ENCODE measurements around the gene KPNA5. TPM values are rescaled to one million over a fixed set of nuclear protein-coding genes. Genes with fewer than 3 reads are reported as not detected.
"Not testable (repeated sequence)": the region's sequence is repeated elsewhere in the genome, so short reads cannot be mapped to it uniquely, and the experiment has no call there.

KPNA5 gene
- polyA plus RNA-seq, 1 donor from 2014 or later = 48.5 TPM

DNA sequence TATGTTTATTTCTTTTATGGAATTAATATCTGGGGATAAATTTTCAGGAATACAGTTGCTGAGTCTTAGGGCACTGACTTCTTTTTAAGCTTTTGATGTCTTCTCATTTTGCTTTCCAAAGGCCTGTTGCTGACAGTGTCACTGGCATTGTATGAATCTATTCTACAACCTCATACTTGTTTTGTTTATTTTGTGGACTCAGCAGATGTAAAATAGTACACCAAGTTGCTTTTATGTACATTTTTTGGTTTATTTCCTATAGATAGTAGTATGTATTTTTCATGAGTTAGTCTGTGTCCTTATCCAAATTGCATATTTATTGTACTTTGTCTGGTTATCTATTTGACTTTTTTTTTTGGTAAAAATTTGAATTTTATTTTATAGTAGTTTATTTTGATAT lies 49.5 kb downstream of the KPNA5 start:
- Histone ChIP-seq H3K9me2 (ENCODE audit: insufficient read depth, low read length) (no peaks in the 10 kb centered on the region), H3K27ac (ENCODE audit: low read length) (no peak overlapping the region), H3K4me2 (ENCODE audit: low read length) (no peak overlapping the region), H3K27me3 (ENCODE audit: insufficient read depth, low read depth, low read length) (no peaks in the 10 kb centered on the region), H3K36me3 (ENCODE audit: insufficient read depth, low read length) (peaks cover 5% of the 10 kb centered on the region), H3K79me2 (replicated peaks; ENCODE audit: insufficient read depth, low read length) (no peaks in the 10 kb centered on the region), H3K9ac (ENCODE audit: low read length) (no peak overlapping the region), H3F3A (ENCODE audit: insufficient read depth, low read length, poor library complexity, severe bottlenecking) (no peaks in the 10 kb centered on the region), H3K4me3 (ENCODE audit: low read length) (no peak overlapping the region), H2AFZ (ENCODE audit: low read depth, low read length) (no peak overlapping the region), H4K20me1 (ENCODE audit: insufficient read depth) (no peaks in the 10 kb centered on the region), H3K9me3 (ENCODE audit: low read length) (no peaks in the 10 kb centered on the region)
- TF ChIP-seq MXI1 (conservative IDR thresholded peaks at IDR 0.05; ENCODE audit: poor library complexity, severe bottlenecking) (no peak), TAF1 (IDR thresholded peaks at IDR 0.05; ENCODE audit: low read depth) (no peak), EZH2 (IDR thresholded peaks at IDR 0.05; ENCODE audit: borderline replicate concordance, insufficient read depth, low read length, poor library complexity, severe bottlenecking) (no peak)

DNA sequence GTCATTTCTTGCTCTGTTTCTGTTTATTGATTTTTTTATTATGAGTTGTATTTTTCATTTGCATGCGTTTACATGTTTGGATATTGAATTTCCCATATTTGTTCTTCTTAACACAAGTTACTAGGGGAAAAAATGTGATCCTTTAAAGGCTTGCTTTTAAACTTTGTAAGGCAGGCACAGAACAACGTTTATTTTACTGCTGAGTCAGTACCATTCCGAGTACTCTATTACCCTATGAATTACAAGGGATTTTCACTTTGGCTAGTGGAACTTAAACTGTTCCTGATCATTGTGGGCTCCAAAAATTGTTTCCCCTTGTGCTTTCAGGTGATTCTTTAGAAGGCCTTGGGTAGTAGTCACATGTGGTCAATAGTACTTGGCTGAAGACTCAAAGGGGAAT lies 56.0 kb downstream of the KPNA5 start:
- Histone ChIP-seq H3K9me2 (ENCODE audit: insufficient read depth, low read length) (no peaks in the 10 kb centered on the region), H4K20me1 (ENCODE audit: insufficient read depth) (no peaks in the 10 kb centered on the region), H3K79me2 (replicated peaks; ENCODE audit: insufficient read depth, low read length) (no peaks in the 10 kb centered on the region), H2AFZ (ENCODE audit: low read depth, low read length) (no peak overlapping the region), H3K9ac (ENCODE audit: low read length) (no peak overlapping the region), H3K27ac (ENCODE audit: low read length) (no peak overlapping the region), H3K9me3 (ENCODE audit: low read length) (no peaks in the 10 kb centered on the region), H3K4me2 (ENCODE audit: low read length) (no peak overlapping the region), H3K27me3 (ENCODE audit: insufficient read depth, low read depth, low read length) (no peaks in the 10 kb centered on the region), H3K36me3 (ENCODE audit: insufficient read depth, low read length) (peaks cover 5% of the 10 kb centered on the region), H3F3A (ENCODE audit: insufficient read depth, low read length, poor library complexity, severe bottlenecking) (no peaks in the 10 kb centered on the region), H3K4me3 (ENCODE audit: low read length) (no peak overlapping the region)
- TF ChIP-seq POLR2AphosphoS5 (IDR thresholded peaks at IDR 0.05) (no peak), RAD21 (conservative IDR thresholded peaks at IDR 0.05) (no peak), EP300 (conservative IDR thresholded peaks at IDR 0.05; ENCODE audit: poor library complexity, severe bottlenecking) (no peak), TAF1 (IDR thresholded peaks at IDR 0.05; ENCODE audit: low read depth) (no peak), SMC3 (conservative IDR thresholded peaks at IDR 0.05; ENCODE audit: poor library complexity) (no peak)
- TF ChIP-seq, protein P1, sequence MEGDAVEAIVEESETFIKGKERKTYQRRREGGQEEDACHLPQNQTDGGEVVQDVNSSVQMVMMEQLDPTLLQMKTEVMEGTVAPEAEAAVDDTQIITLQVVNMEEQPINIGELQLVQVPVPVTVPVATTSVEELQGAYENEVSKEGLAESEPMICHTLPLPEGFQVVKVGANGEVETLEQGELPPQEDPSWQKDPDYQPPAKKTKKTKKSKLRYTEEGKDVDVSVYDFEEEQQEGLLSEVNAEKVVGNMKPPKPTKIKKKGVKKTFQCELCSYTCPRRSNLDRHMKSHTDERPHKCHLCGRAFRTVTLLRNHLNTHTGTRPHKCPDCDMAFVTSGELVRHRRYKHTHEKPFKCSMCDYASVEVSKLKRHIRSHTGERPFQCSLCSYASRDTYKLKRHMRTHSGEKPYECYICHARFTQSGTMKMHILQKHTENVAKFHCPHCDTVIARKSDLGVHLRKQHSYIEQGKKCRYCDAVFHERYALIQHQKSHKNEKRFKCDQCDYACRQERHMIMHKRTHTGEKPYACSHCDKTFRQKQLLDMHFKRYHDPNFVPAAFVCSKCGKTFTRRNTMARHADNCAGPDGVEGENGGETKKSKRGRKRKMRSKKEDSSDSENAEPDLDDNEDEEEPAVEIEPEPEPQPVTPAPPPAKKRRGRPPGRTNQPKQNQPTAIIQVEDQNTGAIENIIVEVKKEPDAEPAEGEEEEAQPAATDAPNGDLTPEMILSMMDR (IDR thresholded peaks at IDR 0.05; ENCODE audit: poor library complexity, severe bottlenecking) = no peak

DNA sequence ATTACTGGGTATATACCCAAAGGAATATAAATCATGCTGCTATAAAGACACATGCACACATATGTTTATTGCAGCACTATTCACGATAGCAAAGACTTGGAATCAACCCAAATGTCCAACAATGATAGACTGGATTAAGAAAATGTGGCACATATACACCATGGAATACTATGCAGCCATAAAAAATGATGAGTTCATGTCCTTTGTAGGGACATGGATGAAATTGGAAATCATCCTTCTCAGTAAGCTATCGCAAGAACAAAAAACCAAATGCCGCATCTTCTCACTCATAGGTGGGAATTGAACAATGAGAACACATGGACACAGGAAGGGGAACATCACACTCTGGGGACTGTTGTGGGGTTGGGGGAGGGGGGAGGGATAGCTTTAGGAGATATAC lies 59.5 kb downstream of the KPNA5 start:
- H3K9me3 ChIP-seq (ENCODE audit: low read length); H2AFZ ChIP-seq (ENCODE audit: low read depth, low read length); H4K20me1 ChIP-seq (ENCODE audit: insufficient read depth); H3K36me3 ChIP-seq (ENCODE audit: insufficient read depth, low read length); H3K27me3 ChIP-seq (ENCODE audit: insufficient read depth, low read depth, low read length); H3F3A ChIP-seq (ENCODE audit: insufficient read depth, low read length, poor library complexity, severe bottlenecking); H3K27ac ChIP-seq (ENCODE audit: low read length); H3K4me3 ChIP-seq (ENCODE audit: low read length); H3K79me2 ChIP-seq (replicated peaks; ENCODE audit: insufficient read depth, low read length); H3K9ac ChIP-seq (ENCODE audit: low read length); H3K9me2 ChIP-seq (ENCODE audit: insufficient read depth, low read length); H3K4me2 ChIP-seq (ENCODE audit: low read length): not testable (repeated sequence)

DNA sequence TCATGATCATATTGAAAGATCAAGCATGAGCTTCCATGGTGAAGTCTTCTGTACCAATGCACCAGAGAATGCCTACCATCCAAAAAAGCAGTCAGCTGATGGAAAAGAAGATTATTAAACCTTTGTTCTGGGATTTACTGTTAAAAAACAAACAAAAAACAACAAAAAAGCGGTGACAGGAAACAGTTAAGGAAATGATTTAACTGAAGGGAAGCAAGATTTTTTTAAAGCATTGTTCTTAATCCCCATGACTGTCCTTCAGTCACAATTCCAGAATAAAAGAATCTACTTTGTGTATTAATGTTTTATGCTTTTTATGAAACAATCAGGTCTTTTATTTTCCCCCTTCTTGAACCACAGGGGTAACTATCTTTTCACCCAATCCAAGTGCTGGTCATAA lies 60.6 kb downstream of the KPNA5 start:
- no peak overlapping the region for H3K4me3 ChIP-seq (ENCODE audit: low read length)
- no peaks in the 10 kb centered on the region for H3K9me2 ChIP-seq (ENCODE audit: insufficient read depth, low read length)
- H3K9me3 ChIP-seq (ENCODE audit: low read length) = no peaks in the 10 kb centered on the region
- H3K27ac ChIP-seq (ENCODE audit: low read length) = no peak overlapping the region
- H3F3A ChIP-seq (ENCODE audit: insufficient read depth, low read length, poor library complexity, severe bottlenecking) = no peaks in the 10 kb centered on the region
- peaks cover 5% of the 10 kb centered on the region for H3K36me3 ChIP-seq (ENCODE audit: insufficient read depth, low read length)
- H3K9ac ChIP-seq (ENCODE audit: low read length) = no peak overlapping the region
- H3K79me2 ChIP-seq (replicated peaks; ENCODE audit: insufficient read depth, low read length) = no peaks in the 10 kb centered on the region
- TF ChIP-seq EZH2 (IDR thresholded peaks at IDR 0.05; ENCODE audit: borderline replicate concordance, insufficient read depth, low read length, poor library complexity, severe bottlenecking) = no peak
- TF ChIP-seq, protein P1 (IDR thresholded peaks at IDR 0.05; ENCODE audit: poor library complexity, severe bottlenecking) = no peak
- no peak for TF ChIP-seq EP300 (conservative IDR thresholded peaks at IDR 0.05; ENCODE audit: poor library complexity, severe bottlenecking)
- TF ChIP-seq SMC3 (conservative IDR thresholded peaks at IDR 0.05; ENCODE audit: poor library complexity) = no peak
- TF ChIP-seq TAF1 (IDR thresholded peaks at IDR 0.05; ENCODE audit: low read depth) = no peak
- no peak for TF ChIP-seq RAD21 (conservative IDR thresholded peaks at IDR 0.05)
- TF ChIP-seq MXI1 (conservative IDR thresholded peaks at IDR 0.05; ENCODE audit: poor library complexity, severe bottlenecking) = no peak
- TF ChIP-seq, protein P2, sequence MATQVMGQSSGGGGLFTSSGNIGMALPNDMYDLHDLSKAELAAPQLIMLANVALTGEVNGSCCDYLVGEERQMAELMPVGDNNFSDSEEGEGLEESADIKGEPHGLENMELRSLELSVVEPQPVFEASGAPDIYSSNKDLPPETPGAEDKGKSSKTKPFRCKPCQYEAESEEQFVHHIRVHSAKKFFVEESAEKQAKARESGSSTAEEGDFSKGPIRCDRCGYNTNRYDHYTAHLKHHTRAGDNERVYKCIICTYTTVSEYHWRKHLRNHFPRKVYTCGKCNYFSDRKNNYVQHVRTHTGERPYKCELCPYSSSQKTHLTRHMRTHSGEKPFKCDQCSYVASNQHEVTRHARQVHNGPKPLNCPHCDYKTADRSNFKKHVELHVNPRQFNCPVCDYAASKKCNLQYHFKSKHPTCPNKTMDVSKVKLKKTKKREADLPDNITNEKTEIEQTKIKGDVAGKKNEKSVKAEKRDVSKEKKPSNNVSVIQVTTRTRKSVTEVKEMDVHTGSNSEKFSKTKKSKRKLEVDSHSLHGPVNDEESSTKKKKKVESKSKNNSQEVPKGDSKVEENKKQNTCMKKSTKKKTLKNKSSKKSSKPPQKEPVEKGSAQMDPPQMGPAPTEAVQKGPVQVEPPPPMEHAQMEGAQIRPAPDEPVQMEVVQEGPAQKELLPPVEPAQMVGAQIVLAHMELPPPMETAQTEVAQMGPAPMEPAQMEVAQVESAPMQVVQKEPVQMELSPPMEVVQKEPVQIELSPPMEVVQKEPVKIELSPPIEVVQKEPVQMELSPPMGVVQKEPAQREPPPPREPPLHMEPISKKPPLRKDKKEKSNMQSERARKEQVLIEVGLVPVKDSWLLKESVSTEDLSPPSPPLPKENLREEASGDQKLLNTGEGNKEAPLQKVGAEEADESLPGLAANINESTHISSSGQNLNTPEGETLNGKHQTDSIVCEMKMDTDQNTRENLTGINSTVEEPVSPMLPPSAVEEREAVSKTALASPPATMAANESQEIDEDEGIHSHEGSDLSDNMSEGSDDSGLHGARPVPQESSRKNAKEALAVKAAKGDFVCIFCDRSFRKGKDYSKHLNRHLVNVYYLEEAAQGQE (IDR thresholded peaks at IDR 0.05; ENCODE audit: borderline replicate concordance) = no peak
- no peak for TF ChIP-seq POLR2AphosphoS5 (IDR thresholded peaks at IDR 0.05)
- no peaks in the 10 kb centered on the region for H3K27me3 ChIP-seq (ENCODE audit: insufficient read depth, low read depth, low read length)
- no peak overlapping the region for H3K4me2 ChIP-seq (ENCODE audit: low read length)
- H4K20me1 ChIP-seq (ENCODE audit: insufficient read depth) = no peaks in the 10 kb centered on the region
- no peak overlapping the region for H2AFZ ChIP-seq (ENCODE audit: low read depth, low read length)

All from neural cell (in vitro differentiated cells).